Activated B cell treated with CpG ODN at 0.5 μM for 24 hours (primary cell): ENCODE results near the gene CEP43. TPM values are rescaled to one million over a fixed set of nuclear protein-coding genes. Genes with fewer than 3 reads are reported as not detected.

Experiments used
- ATAC-seq: fragments of 200-7000 bp; cut with Tn5 transposase; one replicate; pipeline ENCODE4 v1.10.0; 2021; ENCODE audit warnings: low read depth, mild to moderate bottlenecking, moderate library complexity
- CTCF ChIA-PET: fragments of 350-600 bp; sonication (Branson Sonifier 250); formaldehyde crosslinking; loops from one replicate; lab custom pipeline; 2021; ENCODE audit warnings: antibody characterized with exemption; lab: Charles Lee
- POLR2A ChIA-PET: fragments of 350-600 bp; sonication (Branson Sonifier 250); formaldehyde crosslinking; loops from one replicate; lab custom pipeline; 2021; ENCODE audit warnings: antibody characterized with exemption; lab: Charles Lee
- DNase-seq: peaks from one replicate; pipeline ENCODE4 v3.0.0; 2022
- H3K27ac Mint-ChIP-seq: one replicate; pipeline ENCODE4 v1.8.0; 2020; ENCODE audit warnings: mixed read lengths
- H3K27me3 Mint-ChIP-seq: one replicate; pipeline ENCODE4 v1.8.0; 2021; ENCODE audit warnings: mixed read lengths
- H3K36me3 Mint-ChIP-seq: one replicate; pipeline ENCODE4 v1.8.0; 2021; ENCODE audit warnings: low read depth, mixed read lengths
- H3K4me1 Mint-ChIP-seq: one replicate; pipeline ENCODE4 v1.8.0; 2021; ENCODE audit warnings: mixed read lengths
- H3K4me3 Mint-ChIP-seq: one replicate; pipeline ENCODE4 v1.8.0; 2020; ENCODE audit warnings: mild to moderate bottlenecking, mixed read lengths
- H3K9me3 Mint-ChIP-seq: one replicate; pipeline ENCODE4 v1.8.0; 2020; ENCODE audit warnings: mixed read lengths
- CTCF ChIP-seq: fragments of 200-600 bp; IDR thresholded peaks from one replicate; pipeline ENCODE4 v1.8.0; 2022; ENCODE audit warnings: antibody characterized with exemption, mild to moderate bottlenecking
- intact Hi-C: fragments of 100-400 bp; cut with micrococcal nuclease; formaldehyde crosslinking; loops from one replicate; pipeline ENCODE4 v1.15.1; 2024
- total RNA-seq: library from RNA; stranded (reverse); gene quantifications from 2 replicates; pipeline ENCODE4 v1.2.3, GENCODE V29; 2022

Gene CEP43
- total RNA-seq, 1 donor from 2014 or later = 31.0 TPM

GRCh38 chr6:166957805-166958076 lies 41.5 kb upstream of the CEP43 start:
- CTCF ChIA-PET = interaction anchor here (2.6 kb wide), 1 partner anchor 32 kb away, joined by 15 read pairs; no protein-coding TSS in a partner anchor
- peak overlapping the region; percentile 100 for H3K27ac Mint-ChIP-seq
- peaks cover 22% of the 10 kb centered on the region for H3K36me3 Mint-ChIP-seq
- no peak for DNase-seq
- peak overlapping the region; percentile 91 for H3K4me3 Mint-ChIP-seq
- POLR2A ChIA-PET = interaction anchor here (1.1 to 8.3 kb wide), 6 partner anchors 31 to 195 kb away, joined by 3 to 113 read pairs (median 8); no protein-coding TSS in a partner anchor
- peaks cover 65% of the 10 kb centered on the region for H3K4me1 Mint-ChIP-seq
- peaks cover 2% of the 10 kb centered on the region for H3K9me3 Mint-ChIP-seq
- intact Hi-C loops = loop anchor here (1.0 to 2.0 kb wide), 3 partner anchors 89 to 330 kb away; partner anchors contain the start of gene RPS6KA2
- no peak for ATAC-seq
- H3K27me3 Mint-ChIP-seq = no peaks in the 10 kb centered on the region
- no peak for TF ChIP-seq CTCF

GRCh38 chr6:166958926-166959861 lies 40.0 kb upstream of the CEP43 start:
- intact Hi-C loops = loop anchor here (1.0 to 2.0 kb wide), 3 partner anchors 8 to 136 kb away; no protein-coding TSS in a partner anchor
- CTCF ChIA-PET = interaction anchor here (0.7 to 2.2 kb wide), 3 partner anchors 30 to 172 kb away, joined by 3 to 8 read pairs (median 3); no protein-coding TSS in a partner anchor

GRCh38 chr6:166959911-166960608 lies 39.1 kb upstream of the CEP43 start:
- Mint-ChIP-seq H3K36me3 (peaks cover 5% of the 10 kb centered on the region), H3K9me3 (peaks cover 5% of the 10 kb centered on the region), H3K27me3 (no peaks in the 10 kb centered on the region), H3K27ac (peak overlapping the region; percentile 100), H3K4me3 (peak overlapping the region; percentile 91), H3K4me1 (peaks cover 47% of the 10 kb centered on the region)
- CTCF ChIA-PET = interaction anchor here (0.7 to 2.2 kb wide), 4 partner anchors 12 to 134 kb away, joined by 3 to 8 read pairs (median 3); no protein-coding TSS in a partner anchor
- TF ChIP-seq CTCF = no peak
- intact Hi-C loops = loop anchor here (1.0 to 2.0 kb wide), 3 partner anchors 9 to 135 kb away; no protein-coding TSS in a partner anchor
- DNase-seq (no peak), ATAC-seq (no peak)
- POLR2A ChIA-PET = interaction anchor here (0.6 to 8.3 kb wide), 10 partner anchors 10 to 180 kb away, joined by 3 to 113 read pairs (median 6); partner anchors contain the start of gene CEP43

More at GRCh38 chr6:166958926-166959861, 40.0 kb upstream of the CEP43 start:
- DNase-seq = peak; percentile 30
- ATAC-seq = peak; percentile 32
- no peak for TF ChIP-seq CTCF
- Mint-ChIP-seq H3K4me3 (peak overlapping the region; percentile 91), H3K4me1 (peaks cover 54% of the 10 kb centered on the region), H3K9me3 (peaks cover 5% of the 10 kb centered on the region), H3K27ac (peak overlapping the region; percentile 100), H3K36me3 (peaks cover 9% of the 10 kb centered on the region), H3K27me3 (no peaks in the 10 kb centered on the region)
- POLR2A ChIA-PET = interaction anchor here (0.6 to 8.3 kb wide), 10 partner anchors 9 to 181 kb away, joined by 3 to 113 read pairs (median 6); partner anchors contain the start of gene CEP43

- POLR2A ChIA-PET = interaction anchor here (2.7 to 8.3 kb wide), 2 partner anchors 10 to 133 kb away, joined by 20 to 113 read pairs; no protein-coding TSS in a partner anchor
- CTCF ChIA-PET = interaction anchor here (0.7 to 2.2 kb wide), 3 partner anchors 11 to 28 kb away, joined by 3 to 8 read pairs (median 3); no protein-coding TSS in a partner anchor
- DNase-seq (no peak), ATAC-seq (no peak)
- H3K36me3 Mint-ChIP-seq = peaks cover under 1% of the 10 kb centered on the region
- H3K4me3 Mint-ChIP-seq = no peak overlapping the region
- no peak for TF ChIP-seq CTCF
- H3K4me1 Mint-ChIP-seq = peaks cover 42% of the 10 kb centered on the region
- peaks cover 5% of the 10 kb centered on the region for H3K9me3 Mint-ChIP-seq
- H3K27ac Mint-ChIP-seq = peak overlapping the region; percentile 100
- no peaks in the 10 kb centered on the region for H3K27me3 Mint-ChIP-seq
- intact Hi-C loops = no loop called here
Measured at GRCh38 chr6:166960609-166960978, 38.6 kb upstream of the CEP43 start.
